GM19452 (cell line): Measurements from ENCODE around the gene TPCN2.

Source experiments
- ATAC-seq: cut with Tn5 transposase; IDR thresholded peaks from one replicate; pipeline ENCODE4 v1.9.1; 2021; ENCODE audit not compliant: unreplicated experiment

TPCN2 gene

DNA sequence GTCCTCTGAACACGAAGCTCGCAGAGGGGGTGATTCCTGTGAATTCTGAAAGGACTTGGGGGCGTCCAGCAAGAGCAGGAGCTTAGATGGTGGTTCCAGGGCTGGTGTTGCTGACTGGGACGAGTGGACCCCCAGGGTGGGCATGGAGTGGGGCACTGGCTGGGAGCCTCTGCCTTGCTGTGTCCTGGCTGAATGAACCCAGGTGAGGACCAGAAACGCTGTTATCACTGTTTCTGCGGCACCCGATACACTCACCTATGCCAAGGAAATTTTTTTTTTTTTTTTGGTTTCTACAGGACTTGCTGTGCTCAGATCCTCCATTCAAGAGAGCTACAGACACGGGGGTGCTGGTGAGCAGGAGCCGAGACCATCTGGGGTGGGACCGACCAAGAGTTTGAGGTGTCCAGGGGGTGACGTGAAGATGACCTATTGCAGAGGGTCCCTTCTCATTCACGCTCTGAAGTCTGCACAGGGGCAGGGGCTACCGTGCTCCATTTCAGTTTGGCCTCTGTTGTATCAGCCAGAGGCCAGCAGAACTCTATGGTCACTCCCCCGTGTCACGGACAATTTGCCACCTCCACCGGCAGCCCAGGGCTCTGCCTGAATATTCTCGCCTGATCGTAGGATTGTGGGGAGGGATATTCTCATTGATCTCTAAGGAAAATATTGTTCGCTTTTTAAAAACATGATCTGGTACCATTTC, 110.6 kb downstream of the TPCN2 start:
- ATAC-seq, result no peak

DNA sequence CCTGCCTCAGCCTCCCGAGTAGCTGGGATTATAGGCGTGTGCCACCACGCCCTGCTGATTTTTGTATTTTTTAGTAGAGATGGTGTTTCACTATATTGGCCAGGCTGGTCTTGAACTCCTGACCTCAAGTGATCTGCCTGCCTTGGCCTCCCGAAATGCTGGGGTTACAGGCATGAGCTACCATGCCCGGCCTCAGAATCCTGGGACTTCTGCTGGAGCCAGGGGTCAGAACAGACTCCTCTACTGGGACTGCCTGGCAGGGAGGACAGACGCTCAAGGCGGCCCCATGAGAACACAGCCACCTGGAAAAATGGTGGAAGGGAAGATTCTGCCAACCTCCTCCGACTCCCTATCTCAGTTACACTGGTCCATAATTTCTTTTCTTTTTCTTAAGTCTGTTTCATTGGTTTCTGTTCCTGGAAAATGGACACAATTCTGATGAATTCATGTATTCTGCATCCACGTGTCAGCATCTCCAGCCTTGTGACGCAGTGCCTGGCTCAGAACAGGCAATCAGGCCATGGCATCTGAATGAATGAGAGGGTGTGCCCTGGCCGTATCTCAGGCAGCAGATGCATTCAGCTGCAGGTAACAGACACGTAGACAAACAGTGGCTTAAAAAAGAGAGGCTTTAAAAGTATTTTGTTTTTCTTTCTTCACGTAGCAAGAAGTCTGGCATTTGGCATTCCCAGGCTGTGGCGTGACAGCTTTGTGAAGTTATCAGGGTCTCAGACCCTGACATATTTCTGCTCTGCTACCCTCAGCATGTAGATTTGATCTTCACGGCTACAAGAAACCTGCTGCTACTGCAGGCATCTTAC, 111.8 kb downstream of the TPCN2 start:
- ATAC-seq, result no peak

DNA sequence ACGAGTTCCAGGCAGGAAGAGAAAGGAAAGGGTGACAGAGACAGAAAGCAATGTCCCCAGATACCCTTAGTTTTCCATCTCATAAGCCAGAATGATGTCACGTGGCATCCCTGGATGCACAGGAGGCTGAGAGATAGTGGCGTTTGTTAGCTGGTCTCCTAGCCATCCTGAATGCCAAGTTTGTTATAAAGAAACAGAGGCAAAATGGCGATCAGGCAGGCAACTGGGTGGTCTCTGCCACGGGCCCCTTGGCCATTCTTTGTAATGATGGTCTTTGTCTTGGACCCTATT, 112.3 kb downstream of the TPCN2 start:
- ATAC-seq, result no peak

DNA sequence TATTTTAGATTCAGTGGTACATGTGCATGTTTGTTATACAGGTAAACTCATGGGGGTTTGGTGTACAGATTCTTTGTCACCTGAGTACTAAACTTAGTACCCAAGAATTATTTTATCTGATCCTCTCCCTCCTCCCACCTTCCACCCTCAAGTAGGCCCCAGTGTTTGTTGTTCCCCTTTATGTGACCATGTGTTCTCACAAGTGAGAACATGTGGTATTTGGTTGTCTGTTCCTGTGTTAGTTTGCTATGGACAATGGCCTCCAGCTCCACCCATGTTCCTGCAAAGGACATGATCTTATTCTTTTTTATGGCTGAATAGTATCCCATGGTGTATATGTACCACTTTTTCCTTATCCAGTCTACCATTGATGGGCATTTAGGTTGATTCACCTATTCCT, 113.8 kb downstream of the TPCN2 start:
- no peak for ATAC-seq

DNA sequence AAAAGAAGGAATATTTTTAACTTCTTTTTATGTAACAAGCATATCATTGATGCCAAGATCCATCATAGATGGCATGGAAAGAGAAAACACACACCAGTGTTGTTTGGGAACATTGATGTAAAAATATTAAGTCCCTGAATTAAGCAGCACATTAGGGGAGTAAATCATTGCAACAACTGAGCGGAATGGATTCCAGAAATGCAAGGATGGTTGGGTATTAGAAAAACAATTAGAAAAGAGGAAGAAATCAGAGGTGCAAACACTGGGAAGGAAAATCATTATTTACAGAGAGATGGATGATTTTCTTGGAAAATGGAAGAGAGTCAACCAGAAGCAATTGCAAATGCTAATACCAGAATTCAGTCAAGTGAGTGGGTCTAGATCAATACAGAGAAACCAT, 115.1 kb downstream of the TPCN2 start:
- no peak for ATAC-seq

DNA sequence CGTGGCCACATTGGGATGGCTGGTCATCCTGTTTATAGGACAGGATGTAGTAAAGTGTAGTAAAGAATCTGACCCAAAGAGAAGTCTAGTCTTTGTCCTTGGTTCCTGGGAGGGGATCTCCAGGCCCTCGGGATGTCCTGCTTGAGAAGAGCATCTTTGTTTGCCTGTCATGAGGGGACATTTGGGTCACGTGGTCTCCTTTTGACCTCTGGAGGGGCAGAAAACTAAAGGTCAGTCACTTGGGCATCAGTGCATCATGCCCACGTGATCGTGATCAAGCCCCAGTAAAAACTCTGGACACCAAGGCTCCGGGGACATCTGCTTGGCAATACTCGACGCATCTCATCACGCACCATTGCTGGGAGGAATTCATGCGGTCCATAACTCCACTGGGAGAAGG, 116.1 kb downstream of the TPCN2 start:
- ATAC-seq, result no peak

DNA sequence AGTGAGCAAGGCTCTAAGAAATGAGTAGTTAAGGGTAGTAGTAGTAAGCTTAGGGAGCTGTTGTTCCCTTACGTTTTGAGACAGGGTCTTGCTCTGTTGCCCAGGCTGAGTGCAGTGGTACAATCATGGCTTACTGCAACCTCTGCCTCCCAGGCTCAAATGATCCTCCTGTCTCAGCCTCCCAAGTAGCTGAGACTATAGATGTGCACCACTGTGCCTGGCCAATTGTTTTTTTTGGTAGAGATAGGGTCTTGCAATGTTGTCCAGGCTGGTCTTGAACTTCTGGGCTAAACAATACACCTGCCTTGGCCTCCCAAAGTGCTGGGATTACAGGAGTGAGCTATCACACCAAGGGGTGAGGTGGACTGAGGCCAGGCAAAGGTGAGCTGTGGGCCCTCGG, 117.0 kb downstream of the TPCN2 start:
- no peak for ATAC-seq

DNA sequence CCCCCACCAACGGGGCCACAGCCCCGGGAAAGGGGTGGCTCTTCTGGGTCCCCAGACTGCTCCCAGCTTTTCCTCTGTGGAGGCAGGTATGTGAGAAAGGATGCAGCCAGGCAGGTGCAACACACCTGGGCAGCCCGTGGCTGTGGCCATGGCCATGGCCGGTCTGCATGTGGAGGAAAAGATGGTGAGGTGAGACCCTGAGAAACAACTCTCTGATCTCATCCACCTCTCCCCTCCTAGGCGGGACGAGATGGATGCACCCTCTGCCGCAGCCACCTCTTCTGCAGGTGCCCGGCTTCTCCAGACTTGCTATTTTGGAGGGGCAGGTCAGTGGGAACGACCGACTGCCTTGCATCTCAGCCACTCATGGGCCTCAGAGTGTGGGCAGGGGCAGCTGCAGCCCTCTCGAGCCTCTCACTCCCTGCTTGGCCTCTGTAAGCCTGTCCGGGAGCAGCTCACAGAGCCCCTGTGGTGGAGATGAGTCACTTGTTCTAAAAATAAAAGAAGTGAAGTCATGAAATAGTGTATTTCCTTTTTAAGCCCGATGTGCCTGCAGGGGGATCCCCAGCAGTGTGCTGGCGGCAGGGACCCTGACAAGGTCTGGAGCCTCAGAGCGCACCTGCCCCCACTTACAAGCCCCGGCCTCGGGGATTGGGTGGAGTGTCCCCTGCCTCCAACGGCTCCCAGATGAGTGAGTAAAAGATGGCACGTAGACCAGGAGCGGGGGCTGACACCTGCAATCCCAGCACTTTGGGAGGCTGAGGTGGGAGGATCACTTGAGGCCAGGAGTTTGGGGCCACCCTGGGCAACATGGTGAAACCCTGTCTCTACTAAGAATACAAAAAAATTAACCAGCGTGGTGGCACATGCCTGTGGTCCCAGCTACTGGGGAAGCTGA, 117.7 kb downstream of the TPCN2 start:
- ATAC-seq, result peak; percentile 94

DNA sequence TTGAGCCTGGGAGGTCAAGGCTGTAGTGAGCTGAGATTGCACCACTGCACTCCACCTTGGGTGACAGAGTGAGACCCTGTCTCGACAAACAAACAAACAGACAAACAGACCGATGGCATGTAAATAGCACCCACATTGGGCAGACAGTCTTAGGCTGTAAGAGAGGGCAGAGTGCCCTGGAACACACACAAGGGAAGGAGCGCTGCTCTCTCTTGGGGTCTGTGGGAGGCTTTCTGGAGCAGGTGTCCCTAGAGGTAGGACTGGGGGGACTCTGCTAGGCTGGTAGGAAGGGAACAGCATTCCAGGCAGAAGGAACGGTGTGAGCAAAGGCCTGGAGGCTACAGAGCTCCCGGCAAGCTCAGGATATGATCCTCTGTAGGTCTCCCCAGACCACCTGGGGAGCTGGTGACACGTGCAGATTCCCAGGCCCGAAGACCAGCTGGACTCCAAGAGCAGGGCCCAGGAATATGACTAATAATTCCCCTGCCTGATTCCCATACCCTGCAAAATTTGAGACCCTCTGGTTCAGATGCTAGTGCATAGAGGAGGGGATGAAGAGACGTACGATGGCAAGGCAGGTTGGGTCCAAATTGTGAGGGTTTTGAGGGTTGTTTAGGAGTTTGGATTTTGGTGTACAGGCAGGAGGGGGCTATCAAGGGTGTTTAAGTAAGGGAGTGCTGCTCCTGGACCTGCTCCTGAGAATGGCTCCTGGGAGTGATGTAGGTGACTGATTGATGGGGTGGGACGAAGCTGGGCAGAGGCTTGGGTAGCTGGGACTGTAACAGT, 118.6 kb downstream of the TPCN2 start:
- no peak for ATAC-seq

DNA sequence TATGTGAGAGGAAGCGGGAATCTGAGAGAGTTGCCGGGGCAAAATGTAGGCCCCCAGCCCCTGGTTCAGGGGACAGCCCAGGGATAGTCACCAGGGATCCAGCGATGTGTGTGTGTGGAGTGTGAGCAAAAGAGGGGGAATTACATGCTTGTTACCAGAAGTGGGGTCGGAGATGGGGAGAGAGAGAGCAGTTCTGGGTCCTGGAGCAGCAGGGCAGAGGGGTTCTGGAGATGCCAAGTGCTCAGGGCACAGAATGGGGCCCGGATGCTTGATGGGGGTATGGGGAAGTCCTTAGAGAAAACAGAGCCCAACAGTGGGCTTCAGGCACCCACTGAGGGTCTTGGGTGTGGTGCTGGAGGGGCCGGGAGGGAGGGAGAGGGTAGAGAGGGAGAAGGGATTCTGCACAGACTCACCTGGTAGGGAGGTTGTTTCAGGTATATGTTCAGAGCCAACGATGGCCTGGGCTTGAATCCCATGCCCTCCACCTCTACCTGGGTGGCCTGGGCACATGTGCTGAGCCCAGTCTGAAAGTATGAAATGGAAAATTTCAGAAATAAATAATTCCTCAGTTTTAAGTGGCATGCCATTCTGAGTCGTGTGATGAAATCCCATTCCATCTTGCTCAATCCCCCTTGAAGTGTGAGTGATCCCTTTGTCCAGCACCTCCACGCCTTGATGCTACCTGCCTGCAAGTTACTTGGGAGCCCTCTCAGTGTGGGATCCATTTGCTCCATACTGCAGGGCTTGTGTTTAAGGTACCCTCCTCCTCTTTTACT, 119.4 kb downstream of the TPCN2 start:
- ATAC-seq, result no peak

DNA sequence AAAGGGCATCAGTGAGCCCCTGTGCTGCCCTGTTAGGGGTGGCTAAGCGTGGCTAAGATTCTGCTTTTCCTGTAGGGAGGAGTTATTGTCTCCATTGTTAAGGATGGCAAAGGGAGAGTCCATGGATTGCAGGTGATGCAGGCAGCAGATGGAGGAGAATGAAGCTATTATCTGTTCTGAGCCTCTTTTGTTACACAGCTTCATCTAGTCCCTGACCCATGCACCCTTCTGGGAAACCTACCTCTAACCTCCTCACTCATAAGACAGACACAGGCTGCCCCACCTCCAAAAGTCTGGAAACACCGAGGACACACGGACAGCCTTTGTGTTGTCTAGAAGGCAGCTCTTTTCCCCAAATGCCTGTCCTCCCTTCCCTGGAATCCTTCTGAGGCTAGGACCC, 120.7 kb downstream of the TPCN2 start:
- ATAC-seq, result no peak

DNA sequence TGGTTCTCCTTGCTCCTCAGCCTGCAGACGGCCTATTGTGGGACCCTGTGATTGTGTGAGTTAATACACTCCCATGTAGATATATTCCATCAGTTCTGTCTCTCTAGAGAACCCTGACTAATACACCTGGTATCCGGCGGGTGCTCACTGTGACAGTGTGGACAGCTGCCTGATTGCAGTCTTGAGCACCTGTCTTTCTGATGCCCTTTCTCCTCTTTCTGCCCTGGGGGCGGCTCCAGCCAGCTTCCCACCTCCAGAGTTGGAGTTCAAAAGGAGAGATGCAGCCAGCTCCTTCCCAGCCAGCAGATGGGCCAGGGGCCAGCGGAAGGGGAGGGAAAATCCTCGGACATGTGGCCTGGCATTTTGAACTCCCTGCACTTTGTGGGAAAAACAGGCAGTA, 122.0 kb downstream of the TPCN2 start:
- no peak for ATAC-seq

DNA sequence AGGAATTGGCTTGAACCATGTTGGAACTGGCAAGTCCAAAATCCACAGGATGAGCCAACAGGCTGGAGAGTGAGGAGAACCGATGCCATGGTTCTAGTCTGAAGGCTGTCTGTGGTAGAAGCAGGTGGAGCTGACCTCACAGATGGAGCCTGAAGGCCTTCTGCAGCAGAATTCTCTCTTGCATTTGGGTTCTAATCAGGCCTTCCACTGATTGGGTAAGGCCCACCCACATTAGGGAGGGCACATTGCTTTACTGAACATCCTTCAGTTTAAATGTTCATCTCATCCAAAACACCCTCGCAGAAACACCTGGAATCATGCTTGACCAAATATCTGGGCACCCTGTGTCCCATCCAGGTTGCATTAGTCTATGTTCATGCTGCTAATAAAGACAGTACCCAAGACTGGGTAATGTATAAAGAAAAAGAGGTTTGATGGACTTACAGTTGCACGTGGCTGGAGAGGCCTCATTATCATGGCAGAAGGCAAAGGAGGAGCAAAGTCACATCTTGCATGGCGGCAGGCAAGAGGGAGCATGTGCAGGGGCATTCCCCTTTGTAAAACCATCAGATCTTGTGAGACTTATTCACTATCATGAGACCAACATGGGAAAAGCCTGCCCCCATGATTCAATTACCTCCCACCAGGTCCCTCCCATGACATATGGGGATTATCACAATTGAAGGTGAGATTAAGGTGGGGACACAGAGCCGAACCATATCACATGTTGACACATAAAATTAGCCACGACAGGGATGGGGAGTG, 122.9 kb downstream of the TPCN2 start:
- ATAC-seq, result no peak

DNA sequence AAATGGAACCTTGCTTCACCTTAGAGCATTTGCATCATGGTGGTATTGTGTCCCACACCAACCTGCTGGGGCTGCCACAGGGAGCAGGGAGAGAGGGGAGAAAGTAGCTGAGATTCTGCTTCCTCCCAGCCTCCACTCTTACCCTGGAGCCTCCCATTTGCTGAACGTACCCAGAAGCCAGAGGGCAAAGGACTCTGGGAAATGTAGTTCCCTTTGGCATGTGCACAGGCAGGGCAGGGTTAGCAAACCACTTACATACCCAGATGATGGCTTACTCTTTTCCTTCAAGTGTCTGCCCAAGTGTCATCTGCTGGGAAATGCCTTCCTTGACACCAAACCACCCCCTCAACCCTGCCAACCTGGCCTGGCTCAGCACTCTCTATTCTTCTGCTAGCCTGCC, 123.9 kb downstream of the TPCN2 start:
- no peak for ATAC-seq

DNA sequence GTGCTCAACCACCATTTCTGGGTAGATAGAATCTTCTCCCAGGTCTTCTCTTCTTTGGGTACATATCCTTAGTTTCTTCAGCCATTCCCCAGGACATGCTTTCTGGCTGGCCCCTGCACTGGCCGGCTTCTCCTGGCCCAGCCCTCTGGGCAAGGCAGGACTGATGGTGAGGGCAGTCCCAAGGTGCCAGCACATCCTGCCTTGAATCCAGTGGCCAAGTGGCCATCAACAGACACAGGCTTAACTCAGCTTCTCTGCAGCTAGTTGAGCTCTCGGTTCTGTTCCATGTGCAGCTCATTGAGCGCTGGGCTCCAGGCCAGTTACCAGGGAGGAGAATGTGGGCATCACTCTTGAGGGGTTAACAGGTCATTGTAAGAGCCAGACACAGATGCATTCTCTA, 124.6 kb downstream of the TPCN2 start:
- ATAC-seq, result no peak

DNA sequence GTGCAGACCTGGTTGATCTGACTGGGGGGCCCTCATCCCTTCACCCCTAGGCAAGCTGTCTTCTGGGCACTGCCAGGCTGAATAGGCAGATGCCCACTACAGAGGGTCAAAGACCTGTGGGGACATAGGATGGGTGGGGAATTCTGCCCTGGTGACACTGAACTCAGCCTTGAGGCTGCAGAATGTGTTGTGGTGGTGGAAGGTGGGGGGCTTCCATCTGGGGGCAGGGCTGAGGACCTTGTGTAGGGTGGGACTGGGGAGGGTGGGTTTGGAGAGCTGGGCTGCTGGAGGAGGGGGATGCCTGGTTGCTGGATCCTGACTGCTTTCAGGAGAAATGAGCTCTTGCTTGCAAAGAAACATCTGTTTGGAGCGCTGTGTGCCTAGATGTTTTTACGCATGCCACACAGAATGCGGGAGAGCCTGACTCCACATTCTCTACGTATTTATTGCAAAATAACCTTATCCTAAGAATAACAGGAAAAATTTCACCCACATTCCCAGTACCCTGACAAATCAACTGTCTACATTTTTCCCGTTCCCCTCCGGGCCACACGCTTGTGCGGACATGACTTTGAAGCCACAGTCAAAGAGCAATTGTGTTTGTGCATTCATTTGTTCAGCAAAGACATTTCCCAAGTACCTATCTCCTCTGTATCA, 125.3 kb downstream of the TPCN2 start:
- no peak for ATAC-seq

DNA sequence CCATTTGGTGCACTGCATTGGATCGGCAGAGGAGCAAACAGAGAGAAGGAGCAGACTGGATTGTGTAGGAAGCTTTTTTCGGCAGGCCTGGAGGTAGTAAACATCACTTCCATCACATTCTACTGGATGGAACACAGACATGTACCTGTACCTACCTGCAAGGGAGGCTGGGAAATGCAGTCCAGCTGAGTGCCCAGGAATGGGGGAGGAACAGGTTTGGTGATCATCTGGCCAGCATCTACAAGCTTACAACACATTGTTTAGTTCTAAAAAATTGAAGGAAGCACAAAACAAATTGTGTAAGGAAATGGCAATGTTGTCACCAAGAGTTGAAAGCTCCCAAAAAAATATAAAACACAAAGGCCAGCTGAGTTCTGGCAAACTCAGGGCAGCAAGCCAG, 126.1 kb downstream of the TPCN2 start:
- no peak for ATAC-seq

DNA sequence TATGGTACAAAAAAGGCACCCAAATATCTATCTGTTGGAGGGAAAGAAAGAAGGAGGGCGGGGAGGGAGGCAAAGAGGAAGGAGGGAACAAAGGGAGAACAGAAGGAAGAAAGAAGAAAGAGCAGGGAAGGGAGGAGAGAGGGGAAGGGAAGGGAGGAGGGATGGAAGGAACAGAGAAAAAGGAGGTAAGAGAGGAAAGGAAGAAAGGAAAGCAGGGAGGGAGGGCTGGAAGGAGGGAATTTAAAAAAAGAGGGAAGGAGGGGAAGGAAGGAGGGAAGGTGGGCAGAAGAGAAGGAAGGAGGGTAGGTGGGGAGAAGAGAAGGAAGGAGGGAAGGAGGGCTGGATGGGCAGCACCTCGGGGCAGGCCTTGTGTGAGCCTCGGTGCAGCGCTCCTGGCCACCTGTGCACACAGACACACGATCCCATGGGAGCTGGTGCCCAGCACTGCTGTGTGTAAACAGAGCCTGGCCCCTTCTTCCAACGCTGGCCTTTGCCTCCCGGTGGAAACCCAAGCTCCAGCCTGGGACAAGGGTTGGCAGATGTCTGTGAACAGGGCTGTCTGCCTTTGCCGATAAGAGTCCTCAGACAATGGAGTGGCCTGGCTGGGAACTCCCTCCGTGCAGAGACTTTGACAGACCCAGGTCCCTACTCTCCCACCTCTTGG, 130.2 kb downstream of the TPCN2 start:
- ATAC-seq, result no peak

DNA sequence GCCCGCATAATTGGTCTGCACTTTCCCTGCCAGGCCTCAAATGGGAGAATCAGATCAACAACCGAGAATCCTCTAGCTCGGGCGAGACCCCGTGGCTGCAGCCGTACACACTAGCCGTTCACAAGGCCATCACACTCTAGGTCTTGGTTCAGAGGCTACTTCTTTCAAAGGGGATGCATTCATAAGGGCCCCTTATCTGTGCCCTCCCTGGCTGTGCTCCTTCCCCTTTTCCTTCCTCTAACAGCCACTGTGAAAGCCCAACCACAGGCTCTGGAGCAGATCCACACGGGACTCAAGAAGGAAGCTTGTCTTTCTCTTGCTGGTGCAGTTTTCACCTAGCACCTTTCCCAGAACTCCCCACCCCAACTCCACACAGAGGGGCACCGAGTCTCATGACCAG, 131.5 kb downstream of the TPCN2 start:
- no peak for ATAC-seq
